Ovary (tissue), 9 donors: ENCODE measurements around the gene ATP9A. TPM values are rescaled to one million over a fixed set of nuclear protein-coding genes. Genes with fewer than 3 reads are reported as not detected.

Experiments
- DNase-seq, 5 donors: peaks; one replicate each; pipeline ENCODE4 v3.0.0-alpha.2; 2019 to 2020
- H3K27ac ChIP-seq, 2 donors: fragments of 200-600 bp; one replicate each; pipeline versions ENCODE4 v1.5.1 to v1.8.0; 2019 to 2022
- H3K27me3 ChIP-seq: fragments of 200-600 bp; one replicate; pipeline ENCODE4 v1.8.0; 2022
- H3K36me3 ChIP-seq: fragments of 200-600 bp; sonication (generic); one replicate; pipeline ENCODE4 v1.5.1; 2019
- H3K4me1 ChIP-seq: one replicate; pipeline ENCODE4 v1.8.1; 2013; ENCODE audit warnings: mild to moderate bottlenecking, moderate library complexity; ENCODE audit not compliant: insufficient read depth
- H3K4me3 ChIP-seq: fragments of 200-600 bp; sonication (generic); one replicate; pipeline ENCODE4 v1.5.1; 2017
- H3K9me3 ChIP-seq, 2 donors: fragments of 200-600 bp in 1 of 2; sonication (generic) in 1 of 2; one replicate each; pipeline versions ENCODE4 v1.5.1 to v1.8.1; 2013 to 2019; ENCODE audit warnings: mild to moderate bottlenecking in 1 of 2, moderate library complexity in 1 of 2
- EP300 ChIP-seq: sonication (generic); formaldehyde crosslinking; IDR thresholded peaks from one replicate; pipeline ENCODE4 v1.6.1; 2017; ENCODE audit warnings: antibody characterized with exemption
- POLR2A ChIP-seq: fragments of 450-650 bp; IDR thresholded peaks from one replicate; pipeline ENCODE4 v1.6.1; 2017; ENCODE audit warnings: antibody characterized with exemption, mild to moderate bottlenecking, moderate library complexity
- WGBS, 3 donors: extraction: QIAGEN DNeasy Blood & Tissue Kit in 1 of 3; methylation state at CpG; one replicate each; pipeline versions ENCODE4 v1.1.5 to v1.1.7; 2013 to 2017; 5-methylcytosine and 5-hydroxymethylcytosine counted together
- intact Hi-C, 4 donors: fragments of 100-400 bp; cut with DNase I; formaldehyde crosslinking; loops; one replicate each; pipeline versions ENCODE4 v1.11.0 to v1.15.1; 2022 to 2023
- polyA plus RNA-seq, 2 donors: library from polyadenylated mRNA; stranded (reverse); fragments of 200-250 nt in 1 of 2; fragments of 350-450 nt in 1 of 2; fragmentation: Illumina TruSeq in 1 of 2; extraction: RNeasy Lipid Tissue Mini Kit (QIAGEN cat#74804) in 1 of 2; gene quantifications; one replicate each; pipeline ENCODE4 v1.2.3, GENCODE V29; 2013 to 2014
- total RNA-seq, 7 donors: library from RNA; depleted of rRNA in 2 of 7; stranded (reverse); fragments of >200 nt in 2 of 7; fragmentation: NEBNext Ultra II Directional in 3 of 7; extraction: Animal tissue kit (Norgen Biotek cat#: 25700) in 3 of 7; gene quantifications; one replicate each; pipeline versions ENCODE4 v1.1.0 to v1.2.4, GENCODE V29; 2016 to 2023
- TF ChIP-seq, protein P1 (sequence below), 3 donors: fragments of 450-650 bp in 2 of 3; fragments of 200-600 bp in 1 of 3; IDR thresholded peaks; one replicate each; pipeline versions ENCODE4 v1.5.1 to v1.8.0; 2016 to 2022; ENCODE audit warnings: antibody characterized with exemption in 3 of 3, mild to moderate bottlenecking in 1 of 3
- donor health status: DM: no; HTN: no; CAD: no; lungs with moderate emphysema.
- donor health status: DM: no; HTN: no; CAD: no.
- donor health status: Bipolar disorder and iron deficiency.
- donor health status: DM: yes; HTN: yes; CAD: no.
- donor health status: DM: no; HTN: no; CAD: no.
- donor health status: DM: yes; HTN: yes; CAD: no.

Gene ATP9A
- total and polyA plus RNA-seq, 9 donors = 12.9 to 44.6 (median 29.2) TPM

DNA sequence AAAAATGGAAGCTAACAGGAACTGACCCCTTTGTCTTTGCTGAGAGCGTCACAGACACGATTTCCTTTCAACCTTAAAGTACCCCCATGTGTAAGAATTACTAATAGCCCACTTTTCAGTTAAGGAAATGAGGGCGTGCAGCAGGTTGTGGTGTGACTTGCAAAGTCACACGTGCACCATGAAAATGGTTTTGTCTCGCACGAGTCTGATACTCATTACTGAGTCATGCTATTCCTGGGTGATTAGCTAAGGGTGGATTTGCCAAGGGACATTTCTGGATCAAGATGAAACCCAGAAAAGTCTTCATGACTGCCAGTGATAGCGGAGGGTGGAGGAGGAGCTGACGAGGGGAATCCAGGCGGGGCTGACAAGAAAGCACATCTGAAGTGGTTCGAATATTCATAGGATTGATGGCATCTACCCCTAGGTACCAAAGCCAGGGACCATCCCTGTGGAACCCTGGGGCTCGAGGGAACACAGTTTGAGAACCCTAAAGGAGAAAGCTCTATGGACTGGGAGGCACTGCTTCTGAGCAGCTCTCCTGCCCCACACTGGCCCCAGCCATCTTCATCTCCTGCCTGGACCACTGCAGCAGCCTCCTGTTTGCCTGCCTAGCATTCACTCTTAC is 213.5 kb downstream of the ATP9A start:
- no peak for DNase-seq
- Histone ChIP-seq H3K36me3 (no peaks in the 10 kb centered on the region), H3K4me1 (no peaks in the 10 kb centered on the region), H3K4me3 (no peak overlapping the region), H3K27me3 (no peaks in the 10 kb centered on the region), H3K27ac (no peak overlapping the region), H3K9me3 (no peaks in the 10 kb centered on the region)
- TF ChIP-seq, protein P1, sequence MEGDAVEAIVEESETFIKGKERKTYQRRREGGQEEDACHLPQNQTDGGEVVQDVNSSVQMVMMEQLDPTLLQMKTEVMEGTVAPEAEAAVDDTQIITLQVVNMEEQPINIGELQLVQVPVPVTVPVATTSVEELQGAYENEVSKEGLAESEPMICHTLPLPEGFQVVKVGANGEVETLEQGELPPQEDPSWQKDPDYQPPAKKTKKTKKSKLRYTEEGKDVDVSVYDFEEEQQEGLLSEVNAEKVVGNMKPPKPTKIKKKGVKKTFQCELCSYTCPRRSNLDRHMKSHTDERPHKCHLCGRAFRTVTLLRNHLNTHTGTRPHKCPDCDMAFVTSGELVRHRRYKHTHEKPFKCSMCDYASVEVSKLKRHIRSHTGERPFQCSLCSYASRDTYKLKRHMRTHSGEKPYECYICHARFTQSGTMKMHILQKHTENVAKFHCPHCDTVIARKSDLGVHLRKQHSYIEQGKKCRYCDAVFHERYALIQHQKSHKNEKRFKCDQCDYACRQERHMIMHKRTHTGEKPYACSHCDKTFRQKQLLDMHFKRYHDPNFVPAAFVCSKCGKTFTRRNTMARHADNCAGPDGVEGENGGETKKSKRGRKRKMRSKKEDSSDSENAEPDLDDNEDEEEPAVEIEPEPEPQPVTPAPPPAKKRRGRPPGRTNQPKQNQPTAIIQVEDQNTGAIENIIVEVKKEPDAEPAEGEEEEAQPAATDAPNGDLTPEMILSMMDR (IDR thresholded peaks at IDR 0.05) = no peak
- no peak for TF ChIP-seq EP300
- TF ChIP-seq POLR2A = no peak
- WGBS, 3 donors = 78 to 88% (median 84%) methylated on average over 11 of the region's 11 CpGs
- intact Hi-C loops = no loop called here

DNA sequence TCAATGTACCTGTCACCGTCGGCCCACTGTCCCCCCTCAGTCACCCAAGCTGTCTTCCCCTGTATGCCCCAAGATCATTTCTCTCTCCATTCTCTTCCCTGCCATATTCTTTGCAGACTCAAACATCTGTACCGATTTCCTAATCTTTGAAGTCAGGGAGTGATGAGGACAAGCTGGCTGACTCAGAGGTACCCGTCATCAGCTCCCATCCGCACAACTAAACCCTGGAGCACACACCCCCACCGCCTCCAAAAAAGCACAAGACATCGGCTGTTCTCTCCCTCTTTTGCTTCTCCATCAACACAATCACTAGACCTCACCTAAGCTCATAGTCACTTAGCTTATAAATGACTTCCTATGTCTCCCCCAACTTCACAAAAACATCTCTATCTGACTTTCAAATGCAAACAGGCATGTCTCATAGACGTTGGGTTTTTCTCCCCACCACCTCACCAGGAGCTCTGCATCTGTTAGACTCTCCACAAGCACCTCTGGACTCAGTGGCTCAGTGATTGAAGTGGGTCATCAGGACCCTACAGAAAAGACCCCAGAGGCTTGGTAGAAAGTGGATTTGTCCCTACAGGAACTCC is 214.2 kb downstream of the ATP9A start:
- WGBS, 3 donors = 62 to 66% (median 62%) methylated on average over 8 of the region's 8 CpGs
- intact Hi-C loops = no loop called here
- no peaks in the 10 kb centered on the region for H3K36me3 ChIP-seq
- H3K27me3 ChIP-seq = no peaks in the 10 kb centered on the region
- H3K4me1 ChIP-seq = no peaks in the 10 kb centered on the region
- H3K27ac ChIP-seq = no peak overlapping the region
- H3K4me3 ChIP-seq = no peak overlapping the region
- no peaks in the 10 kb centered on the region for H3K9me3 ChIP-seq
- TF ChIP-seq POLR2A = no peak
- no peak for TF ChIP-seq EP300
- TF ChIP-seq, protein P1 (IDR thresholded peaks at IDR 0.05) = no peak
- no peak for DNase-seq

DNA sequence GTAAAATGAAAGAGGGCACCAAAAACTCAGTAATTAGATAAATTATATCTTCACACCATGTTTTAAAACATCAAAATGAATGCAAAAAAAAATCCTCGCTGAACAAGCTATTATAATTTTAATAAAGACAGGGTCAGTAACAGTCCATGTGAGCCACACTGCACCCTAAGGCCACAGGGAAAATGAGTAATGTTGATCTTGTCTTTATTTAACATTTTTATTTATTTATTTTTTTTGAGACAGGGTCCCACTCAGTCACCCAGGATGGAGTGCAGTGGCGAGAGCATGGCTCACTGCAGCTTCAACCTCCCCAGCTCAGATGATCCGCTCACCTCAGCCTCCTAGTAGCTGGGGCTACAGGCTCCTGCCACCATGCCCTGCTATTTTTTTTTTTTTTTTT is 217.0 kb downstream of the ATP9A start:
- Histone ChIP-seq H3K36me3 (no peaks in the 10 kb centered on the region), H3K27ac (no peak overlapping the region), H3K4me3 (no peak overlapping the region), H3K9me3 (no peaks in the 10 kb centered on the region), H3K27me3 (no peaks in the 10 kb centered on the region), H3K4me1 (no peaks in the 10 kb centered on the region)
- WGBS, 3 donors = 95 to 96% (median 96%) methylated on average over 3 of the region's 3 CpGs
- TF ChIP-seq POLR2A = no peak
- no peak for TF ChIP-seq EP300
- TF ChIP-seq, protein P1 (IDR thresholded peaks at IDR 0.05) = no peak
- DNase-seq = no peak
- intact Hi-C loops = no loop called here

DNA sequence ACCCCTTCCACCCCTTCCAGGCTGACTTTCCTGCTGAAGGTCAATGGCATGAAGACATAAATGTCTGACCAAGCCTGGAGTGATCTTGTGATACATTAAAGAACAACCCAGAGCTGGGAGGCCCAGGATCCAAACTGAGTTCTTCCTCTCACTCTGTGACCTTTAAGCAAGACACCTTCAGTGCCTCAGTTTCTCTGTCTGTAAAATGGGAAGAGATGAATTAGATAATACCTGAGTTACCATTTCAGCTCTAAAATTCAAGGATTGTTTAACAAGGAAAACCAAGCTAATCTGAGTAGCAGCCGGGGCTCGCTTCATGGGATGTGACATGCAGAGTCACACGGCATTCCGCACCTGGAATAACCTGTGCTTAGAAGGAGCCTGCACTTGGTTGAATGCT is 218.7 kb downstream of the ATP9A start:
- Histone ChIP-seq H3K27ac (no peak overlapping the region), H3K27me3 (no peaks in the 10 kb centered on the region), H3K36me3 (no peaks in the 10 kb centered on the region), H3K4me3 (no peak overlapping the region), H3K9me3 (no peaks in the 10 kb centered on the region), H3K4me1 (no peaks in the 10 kb centered on the region)
- DNase-seq = no peak
- WGBS, 3 donors = 97 to 100% (median 98%) methylated on average over 4 of the region's 4 CpGs
- intact Hi-C loops = no loop called here
- TF ChIP-seq EP300 = no peak
- TF ChIP-seq, protein P1 (IDR thresholded peaks at IDR 0.05) = no peak
- no peak for TF ChIP-seq POLR2A
